Muscle of leg (tissue), 11 donors: Measurements from ENCODE around the gene ALMS1. TPM values are rescaled to one million over a fixed set of nuclear protein-coding genes. Genes with fewer than 3 reads are reported as not detected.
"Not testable (repeated sequence)": the region's sequence is repeated elsewhere in the genome, so short reads cannot be mapped to it uniquely, and the experiment has no call there.

Experiments
- DNase-seq: peaks from one replicate; pipeline ENCODE4 v3.0.0; 2013
- H3K27ac ChIP-seq: one replicate; pipeline ENCODE4 v1.5.1; 2013; ENCODE audit warnings: mild to moderate bottlenecking, low read length, control low read depth
- H3K27me3 ChIP-seq: one replicate; pipeline ENCODE4 v1.6.1; 2013; ENCODE audit warnings: low read length; ENCODE audit not compliant: control insufficient read depth, insufficient read depth
- H3K36me3 ChIP-seq: one replicate; pipeline ENCODE4 v1.6.1; 2013; ENCODE audit warnings: low read length; ENCODE audit not compliant: control insufficient read depth, insufficient read depth
- H3K4me1 ChIP-seq: one replicate; pipeline ENCODE4 v1.6.1; 2013; ENCODE audit warnings: low read length; ENCODE audit not compliant: control insufficient read depth, insufficient read depth
- H3K4me3 ChIP-seq: one replicate; pipeline ENCODE4 v1.5.1; 2013; ENCODE audit warnings: low read length, control low read depth
- H3K9me3 ChIP-seq: replicated peaks from 2 replicates; pipeline ENCODE4 v1.6.1; 2013; ENCODE audit warnings: low read depth, low read length; ENCODE audit not compliant: control insufficient read depth
- WGBS: methylation state at CpG from one replicate; pipeline ENCODE4 v1.1.5; 2013; ENCODE audit warnings: missing lambda C conversion rate; ENCODE audit not compliant: insufficient coverage; 5-methylcytosine and 5-hydroxymethylcytosine counted together
- polyA plus RNA-seq, 8 donors: library from polyadenylated mRNA; unstranded; fragments of 120-200 nt; gene quantifications; one replicate each; pipeline versions ENCODE4 v1.2.1 to v1.2.3, GENCODE V29; 2013; ENCODE audit warnings: inconsistent platforms in 1 of 8, low replicate concordance in 1 of 8; ENCODE audit not compliant: insufficient read length in 8 of 8, insufficient read depth in 1 of 8
- total RNA-seq: library from RNA; stranded (reverse); fragments of 120-200 nt; gene quantifications from one replicate; pipeline ENCODE4 v1.2.4, GENCODE V29; 2013

ALMS1 gene
- total and polyA plus RNA-seq, 9 donors: 15.4 to 25.7 (median 21.2) TPM

GRCh38 chr2:73444202-73444601, 58.6 kb downstream of the ALMS1 start:
- DNase-seq: no peak
- WGBS: no CpG with 5 or more reads among the region's 3 CpGs
- Histone ChIP-seq H3K27ac (no peak overlapping the region), H3K4me1 (peaks cover 3% of the 10 kb centered on the region), H3K27me3 (no peaks in the 10 kb centered on the region), H3K36me3 (peaks cover 20% of the 10 kb centered on the region), H3K4me3 (no peak overlapping the region), H3K9me3 (no peaks in the 10 kb centered on the region)

- 72% methylated on average over 3 of the region's 3 CpGs for WGBS
- peaks cover 6% of the 10 kb centered on the region for H3K4me1 ChIP-seq
- H3K27me3 ChIP-seq: no peaks in the 10 kb centered on the region
- H3K4me3 ChIP-seq: no peak overlapping the region
- no peak overlapping the region for H3K27ac ChIP-seq
- H3K9me3 ChIP-seq: no peaks in the 10 kb centered on the region
- peak; percentile 39 for DNase-seq
- H3K36me3 ChIP-seq: peaks cover 36% of the 10 kb centered on the region
Observed at GRCh38 chr2:73448856-73449255, 63.2 kb downstream of the ALMS1 start.

GRCh38 chr2:73449404-73449803, 63.8 kb downstream of the ALMS1 start:
- no peak for DNase-seq

GRCh38 chr2:73451263-73451972, 65.8 kb downstream of the ALMS1 start:
- Histone ChIP-seq H3K4me1 (peaks cover 6% of the 10 kb centered on the region), H3K27ac (no peak overlapping the region), H3K27me3 (no peaks in the 10 kb centered on the region), H3K9me3 (no peaks in the 10 kb centered on the region), H3K4me3 (no peak overlapping the region), H3K36me3 (peaks cover 36% of the 10 kb centered on the region)
- WGBS: no CpG with 5 or more reads among the region's 1 CpG
- DNase-seq: peak; percentile 14

More at GRCh38 chr2:73449404-73449803, 63.8 kb downstream of the ALMS1 start:
- H3K9me3 ChIP-seq: no peaks in the 10 kb centered on the region
- H3K27ac ChIP-seq: no peak overlapping the region
- peaks cover 6% of the 10 kb centered on the region for H3K4me1 ChIP-seq
- peaks cover 36% of the 10 kb centered on the region for H3K36me3 ChIP-seq
- no peak overlapping the region for H3K4me3 ChIP-seq
- H3K27me3 ChIP-seq: no peaks in the 10 kb centered on the region

GRCh38 chr2:73457982-73458381, 72.3 kb downstream of the ALMS1 start:
- Histone ChIP-seq H3K4me3 (no peak overlapping the region), H3K4me1 (no peaks in the 10 kb centered on the region), H3K27ac (no peak overlapping the region), H3K9me3 (peaks cover 6% of the 10 kb centered on the region), H3K27me3 (no peaks in the 10 kb centered on the region), H3K36me3 (peaks cover 3% of the 10 kb centered on the region)
- no CpG with 5 or more reads among the region's 3 CpGs for WGBS
- no peak for DNase-seq

GRCh38 chr2:73462388-73462787, 76.8 kb downstream of the ALMS1 start:
- H3K4me1 ChIP-seq, H3K27me3 ChIP-seq, H3K36me3 ChIP-seq, H3K9me3 ChIP-seq, H3K4me3 ChIP-seq, H3K27ac ChIP-seq, DNase-seq: not testable (repeated sequence)
- WGBS: no CpG with 5 or more reads among the region's 1 CpG

- WGBS: no CpG with 5 or more reads among the region's 1 CpG
- no peak overlapping the region for H3K27ac ChIP-seq
- no peaks in the 10 kb centered on the region for H3K4me1 ChIP-seq
- no peaks in the 10 kb centered on the region for H3K36me3 ChIP-seq
- no peak for DNase-seq
- no peaks in the 10 kb centered on the region for H3K27me3 ChIP-seq
- no peaks in the 10 kb centered on the region for H3K9me3 ChIP-seq
- no peak overlapping the region for H3K4me3 ChIP-seq
Observed at GRCh38 chr2:73468376-73468775, 82.7 kb downstream of the ALMS1 start.

- H3K36me3 ChIP-seq, H3K27ac ChIP-seq, H3K4me1 ChIP-seq, H3K27me3 ChIP-seq, H3K9me3 ChIP-seq, H3K4me3 ChIP-seq, DNase-seq: not testable (repeated sequence)
- WGBS: no CpG with 5 or more reads among the region's 1 CpG
Observed at GRCh38 chr2:73483874-73484273, 98.2 kb downstream of the ALMS1 start.

GRCh38 chr2:73487112-73487657, 101.5 kb downstream of the ALMS1 start:
- H3K4me1 ChIP-seq: no peaks in the 10 kb centered on the region
- no peak overlapping the region for H3K27ac ChIP-seq
- DNase-seq: no peak
- peaks cover 21% of the 10 kb centered on the region for H3K36me3 ChIP-seq
- H3K9me3 ChIP-seq: no peaks in the 10 kb centered on the region
- WGBS: 97% methylated on average over 6 of the region's 8 CpGs
- H3K4me3 ChIP-seq: no peak overlapping the region
- H3K27me3 ChIP-seq: no peaks in the 10 kb centered on the region

GRCh38 chr2:73488079-73488478, 102.4 kb downstream of the ALMS1 start:
- no peaks in the 10 kb centered on the region for H3K27me3 ChIP-seq
- no peak overlapping the region for H3K4me3 ChIP-seq
- WGBS: 100% methylated on average over 2 of the region's 7 CpGs
- H3K4me1 ChIP-seq: no peaks in the 10 kb centered on the region
- no peak for DNase-seq
- no peaks in the 10 kb centered on the region for H3K9me3 ChIP-seq
- H3K27ac ChIP-seq: no peak overlapping the region
- peaks cover 21% of the 10 kb centered on the region for H3K36me3 ChIP-seq

- Histone ChIP-seq H3K36me3 (peaks cover 21% of the 10 kb centered on the region), H3K4me1 (no peaks in the 10 kb centered on the region), H3K4me3 (no peak overlapping the region), H3K27ac (no peak overlapping the region), H3K9me3 (no peaks in the 10 kb centered on the region), H3K27me3 (no peaks in the 10 kb centered on the region)
- DNase-seq: no peak
Observed at GRCh38 chr2:73489053-73489452, 103.4 kb downstream of the ALMS1 start.
